KMS-11 (cell line): ENCODE results near the gene BCL7A.

ENCODE experiments used
- H2AFZ ChIP-seq: fragments of 200-600 bp; sonication (generic); 2 replicates; pipeline ENCODE4 v1.6.1; 2016; ENCODE audit warnings: antibody characterized with exemption, mixed run types, low read depth
- H3K27ac ChIP-seq: fragments of 200-600 bp; sonication (generic); 2 replicates; pipeline ENCODE4 v1.6.1; 2016; ENCODE audit warnings: mild to moderate bottlenecking, mixed run types
- H3K27me3 ChIP-seq: fragments of 200-600 bp; sonication (generic); 2 replicates; pipeline ENCODE4 v1.6.1; 2017; ENCODE audit warnings: mild to moderate bottlenecking, low read depth, mixed run types, moderate library complexity; ENCODE audit not compliant: insufficient read depth
- H3K36me3 ChIP-seq: fragments of 200-600 bp; sonication (generic); 2 replicates; pipeline ENCODE4 v1.6.1; 2017; ENCODE audit warnings: mild to moderate bottlenecking, mixed run types; ENCODE audit not compliant: insufficient read depth
- H3K4me1 ChIP-seq: fragments of 200-600 bp; sonication (generic); 2 replicates; pipeline ENCODE4 v1.6.1; 2016; ENCODE audit warnings: mild to moderate bottlenecking, low read depth, mixed run types; ENCODE audit not compliant: poor library complexity, severe bottlenecking
- H3K4me2 ChIP-seq: fragments of 200-600 bp; sonication (generic); 2 replicates; pipeline ENCODE4 v1.7.0; 2016; ENCODE audit warnings: mild to moderate bottlenecking, mixed run types
- H3K4me3 ChIP-seq: fragments of 200-600 bp; sonication (generic); IDR thresholded peaks from 2 replicates; pipeline ENCODE4 v1.6.1; 2017; ENCODE audit warnings: low read depth, low read length, mixed read lengths; ENCODE audit not compliant: insufficient read depth
- H3K79me2 ChIP-seq: fragments of 200-600 bp; sonication (generic); 2 replicates; pipeline ENCODE4 v1.6.1; 2016; ENCODE audit warnings: low read depth, mixed run types; ENCODE audit not compliant: insufficient read depth
- H3K9ac ChIP-seq: fragments of 200-600 bp; sonication (generic); 2 replicates; pipeline ENCODE4 v1.6.1; 2016; ENCODE audit warnings: mild to moderate bottlenecking, mixed run types
- H4K20me1 ChIP-seq: fragments of 200-600 bp; sonication (generic); 2 replicates; pipeline ENCODE4 v1.6.1; 2016; ENCODE audit warnings: mild to moderate bottlenecking, mixed run types; ENCODE audit not compliant: insufficient read depth
- CTCF ChIP-seq: fragments of 200-600 bp; sonication (generic); conservative IDR thresholded peaks from 2 replicates; pipeline ENCODE4 v1.6.1; 2017; ENCODE audit warnings: low read depth, mild to moderate bottlenecking, antibody characterized with exemption, low read length, moderate library complexity, mixed read lengths

Gene BCL7A

GRCh38 chr12:122062832-122063693 is 41.4 kb downstream of the BCL7A start:
- H3K4me1 ChIP-seq, result peaks cover 3% of the 10 kb centered on the region
- no peak overlapping the region for H3K4me2 ChIP-seq
- no peaks in the 10 kb centered on the region for H3K27me3 ChIP-seq
- no peaks in the 10 kb centered on the region for H3K36me3 ChIP-seq
- no peaks in the 10 kb centered on the region for H3K79me2 ChIP-seq
- no peak for TF ChIP-seq CTCF
- H2AFZ ChIP-seq, result no peak overlapping the region
- no peak overlapping the region for H3K9ac ChIP-seq
- no peak overlapping the region for H3K4me3 ChIP-seq
- H3K27ac ChIP-seq, result no peak overlapping the region
- H4K20me1 ChIP-seq, result no peaks in the 10 kb centered on the region

- Histone ChIP-seq H3K27me3 (no peaks in the 10 kb centered on the region), H3K27ac (no peak overlapping the region), H3K4me1 (peaks cover 7% of the 10 kb centered on the region), H3K79me2 (no peaks in the 10 kb centered on the region), H3K36me3 (no peaks in the 10 kb centered on the region), H3K9ac (no peak overlapping the region), H4K20me1 (no peaks in the 10 kb centered on the region), H3K4me2 (no peak overlapping the region), H3K4me3 (no peak overlapping the region), H2AFZ (no peak overlapping the region)
- TF ChIP-seq CTCF, result no peak
These were observed 42.0 kb downstream of the BCL7A start for GRCh38 chr12:122063694-122064024.

GRCh38 chr12:122064025-122064777 is 42.5 kb downstream of the BCL7A start:
- no peak overlapping the region for H3K4me2 ChIP-seq
- H2AFZ ChIP-seq, result no peak overlapping the region
- no peak overlapping the region for H3K27ac ChIP-seq
- H3K4me3 ChIP-seq, result no peak overlapping the region
- H4K20me1 ChIP-seq, result no peaks in the 10 kb centered on the region
- no peak for TF ChIP-seq CTCF
- H3K4me1 ChIP-seq, result peaks cover 7% of the 10 kb centered on the region
- H3K27me3 ChIP-seq, result no peaks in the 10 kb centered on the region
- no peaks in the 10 kb centered on the region for H3K36me3 ChIP-seq
- H3K9ac ChIP-seq, result no peak overlapping the region
- no peaks in the 10 kb centered on the region for H3K79me2 ChIP-seq

GRCh38 chr12:122064780-122065588 is 43.3 kb downstream of the BCL7A start:
- Histone ChIP-seq H3K9ac (no peak overlapping the region), H3K27me3 (no peaks in the 10 kb centered on the region), H2AFZ (no peak overlapping the region), H3K79me2 (no peaks in the 10 kb centered on the region), H3K4me1 (peaks cover 7% of the 10 kb centered on the region), H3K36me3 (no peaks in the 10 kb centered on the region), H3K4me3 (no peak overlapping the region), H4K20me1 (no peaks in the 10 kb centered on the region), H3K4me2 (no peak overlapping the region), H3K27ac (no peak overlapping the region)
- TF ChIP-seq CTCF, result no peak
